HepG2 (cell line): ENCODE results near the gene MUL1. TPM values are rescaled to one million over a fixed set of nuclear protein-coding genes. Genes with fewer than 3 reads are reported as not detected.
A peak's percentile ranks its signal among the peaks of the same experiment; 100 is the strongest.

ENCODE experiments used
- ARID5B ChIP-seq: IDR thresholded peaks from 2 replicates; pipeline ENCODE4 v1.4.0; 2020; ENCODE audit warnings: mild to moderate bottlenecking, missing genetic modification reagents
- CTCF ChIP-seq: sonication (generic); formaldehyde crosslinking; IDR thresholded peaks from 2 replicates; pipeline ENCODE4 v1.5.0; 2020; ENCODE audit warnings: mild to moderate bottlenecking, missing genetic modification reagents, moderate library complexity
- GMEB2 ChIP-seq: IDR thresholded peaks from 2 replicates; pipeline ENCODE4 v1.6.1; 2016; ENCODE audit warnings: missing biosample characterization, missing genetic modification reagents, low read depth
- HES4 ChIP-seq: sonication (generic); formaldehyde crosslinking; IDR thresholded peaks from 2 replicates; pipeline ENCODE4 v1.9.0; 2021; ENCODE audit warnings: mild to moderate bottlenecking, missing genetic modification reagents, borderline replicate concordance
- JARID2 ChIP-seq: sonication (generic); formaldehyde crosslinking; IDR thresholded peaks from 2 replicates; pipeline ENCODE4 v1.8.1; 2023; ENCODE audit warnings: missing genetic modification reagents, inconsistent platforms; ENCODE audit not compliant: insufficient replicate concordance
- LBX2 ChIP-seq: sonication (generic); formaldehyde crosslinking; IDR thresholded peaks from 2 replicates; pipeline ENCODE4 v1.5.0; 2020; ENCODE audit warnings: missing genetic modification reagents, mild to moderate bottlenecking, borderline replicate concordance
- NFYC ChIP-seq: IDR thresholded peaks from 2 replicates; pipeline ENCODE4 v1.6.1; 2016; ENCODE audit warnings: missing genetic modification reagents, missing compliant biosample characterization
- RAD51 ChIP-seq: fragments of 450-650 bp; IDR thresholded peaks from 2 replicates; pipeline ENCODE4 v1.6.1; 2016; ENCODE audit warnings: borderline replicate concordance
- RNF2 ChIP-seq: fragments of 450-650 bp; conservative IDR thresholded peaks from 2 replicates; pipeline ENCODE4 v1.6.1; 2016; ENCODE audit warnings: low read depth
- ZBTB2 ChIP-seq: sonication (generic); formaldehyde crosslinking; IDR thresholded peaks from 2 replicates; pipeline ENCODE4 v1.8.0; 2022; ENCODE audit warnings: low read depth, missing genetic modification reagents
- ZBTB21 ChIP-seq: sonication (generic); formaldehyde crosslinking; IDR thresholded peaks from 2 replicates; pipeline ENCODE4 v1.4.0; 2020; ENCODE audit warnings: missing genetic modification reagents
- ZFP41 ChIP-seq: sonication (generic); formaldehyde crosslinking; IDR thresholded peaks from 2 replicates; pipeline ENCODE4 v1.4.0; 2020; ENCODE audit warnings: mild to moderate bottlenecking, missing genetic modification reagents, borderline replicate concordance
- ZNF430 ChIP-seq: sonication (generic); formaldehyde crosslinking; IDR thresholded peaks from 2 replicates; pipeline ENCODE4 v1.9.0; 2021; ENCODE audit warnings: mild to moderate bottlenecking, missing genetic modification reagents
- polyA plus RNA-seq, 8 experiments: library from polyadenylated mRNA; depleted of rRNA in 3 of 8; stranded (reverse) in 7 of 8; unstranded in 1 of 8; fragments of >200 nt; fragmentation: Illumina TruSeq in 4 of 8; extraction: Trizol in 4 of 8; gene quantifications; 2 replicates each; pipeline versions ENCODE4 v1.2.1 to v1.2.3, GENCODE V29; 2011 to 2016; ENCODE audit warnings: low read depth in 4 of 8, missing spikeins in 1 of 8, mixed read lengths in 1 of 8; ENCODE audit not compliant: insufficient read depth in 1 of 8
- total RNA-seq, 5 experiments: library from RNA; depleted of rRNA; stranded (reverse); fragments of >200 nt; fragmentation: Illumina TruSeq; extraction: Trizol; gene quantifications; 2 replicates each; pipeline ENCODE4 v1.2.3, GENCODE V29; 2016; ENCODE audit warnings: low read depth in 1 of 5

The MUL1 gene
- total and polyA plus RNA-seq, 2 of the 13 experiments (the other 11 are each of a cell fraction or from before 2014, with no cell fraction given) = 21.5 to 26.5 TPM

GRCh38 chr1:20507564-20508410 lies at the start of gene MUL1 (continued):
- no peak; the same call in 1 of the 2 replicates for TF ChIP-seq ARID5B
- TF ChIP-seq ZBTB21 (CRISPR knock-in tag) = no peak
- TF ChIP-seq HES4 (CRISPR knock-in tag) = peak; percentile 54; the same call in 1 of the 2 replicates
- peak; percentile 55; the same call in 1 of the 2 replicates for TF ChIP-seq RNF2
- TF ChIP-seq ZFP41 = no peak; the same call in 1 of the 2 replicates
- TF ChIP-seq RAD51 = no peak
- peak; percentile 48; the same call in 1 of the 2 replicates for TF ChIP-seq LBX2
- no peak for TF ChIP-seq NFYC
- TF ChIP-seq JARID2 (CRISPR knock-in tag) = no peak
- peak; percentile 80 for TF ChIP-seq GMEB2 (CRISPR knock-in tag)
- TF ChIP-seq ZNF430 (CRISPR knock-in tag) = peak; percentile 53; the same call in 1 of the 2 replicates
- peak; percentile 32; the same call in 1 of the 2 replicates for TF ChIP-seq ZBTB2 (CRISPR knock-in tag)
- no peak for TF ChIP-seq CTCF (CRISPR knock-in tag)
